H1 (cell line): ENCODE results near the gene PLXNA4. TPM values are rescaled to one million over a fixed set of nuclear protein-coding genes. Genes with fewer than 3 reads are reported as not detected.

ENCODE experiments used
- BRCA1 ChIP-seq: IDR thresholded peaks from 2 replicates; pipeline ENCODE4 v1.6.1; 2012; ENCODE audit warnings: low read depth, low read length, improper control_type of control experiment
- CBX8 ChIP-seq: fragments of 300-800, 300-1000 bp; sonication (generic); IDR thresholded peaks from 2 replicates; pipeline ENCODE4 v1.7.1; 2016; ENCODE audit warnings: low read depth, low read length, borderline replicate concordance
- CEBPB ChIP-seq: IDR thresholded peaks from 2 replicates; pipeline ENCODE4 v1.6.1; 2012; ENCODE audit warnings: low read depth, low read length
- SP2 ChIP-seq: IDR thresholded peaks from 2 replicates; pipeline ENCODE4 v1.6.1; 2012; ENCODE audit warnings: mild to moderate bottlenecking, low read length, inconsistent platforms
- TCF12 ChIP-seq: IDR thresholded peaks from 2 replicates; pipeline ENCODE4 v1.6.1; 2011; ENCODE audit warnings: low read depth, mild to moderate bottlenecking, low read length
- YY1 ChIP-seq: IDR thresholded peaks from 2 replicates; pipeline ENCODE4 v1.6.1; 2011; ENCODE audit warnings: low read depth, mild to moderate bottlenecking, low read length
- polyA plus RNA-seq, 7 experiments: library from polyadenylated mRNA; depleted of rRNA in 3 of 7; stranded (reverse) in 5 of 7; unstranded in 2 of 7; fragments of >200 nt in 5 of 7; fragments of 200-250 nt in 2 of 7; gene quantifications; 1 replicate in 5 of 7; 2 replicates in 1 of 7; 4 replicates in 1 of 7; pipeline versions ENCODE4 v1.2.1 to v1.2.3, GENCODE V29; 2011 to 2013; ENCODE audit warnings: missing spikeins in 2 of 7, mixed read lengths in 2 of 7
- total RNA-seq: library from RNA; stranded (reverse); fragmentation: NEBNext Ultra II Directional; extraction: Animal tissue kit (Norgen Biotek cat#: 25700); gene quantifications from 2 replicates; pipeline ENCODE4 v1.2.1, GENCODE V29; 2021
- TF ChIP-seq, protein P1 (sequence below): IDR thresholded peaks from 2 replicates; pipeline ENCODE4 v1.6.1; 2011; ENCODE audit warnings: low read depth, mild to moderate bottlenecking, low read length; ENCODE audit not compliant: insufficient read depth

The PLXNA4 gene
- total and polyA plus RNA-seq, 2 of the 8 experiments (the other 6 are each of a cell fraction or from before 2014, with no cell fraction given) = 0.76 to 0.79 TPM

DNA sequence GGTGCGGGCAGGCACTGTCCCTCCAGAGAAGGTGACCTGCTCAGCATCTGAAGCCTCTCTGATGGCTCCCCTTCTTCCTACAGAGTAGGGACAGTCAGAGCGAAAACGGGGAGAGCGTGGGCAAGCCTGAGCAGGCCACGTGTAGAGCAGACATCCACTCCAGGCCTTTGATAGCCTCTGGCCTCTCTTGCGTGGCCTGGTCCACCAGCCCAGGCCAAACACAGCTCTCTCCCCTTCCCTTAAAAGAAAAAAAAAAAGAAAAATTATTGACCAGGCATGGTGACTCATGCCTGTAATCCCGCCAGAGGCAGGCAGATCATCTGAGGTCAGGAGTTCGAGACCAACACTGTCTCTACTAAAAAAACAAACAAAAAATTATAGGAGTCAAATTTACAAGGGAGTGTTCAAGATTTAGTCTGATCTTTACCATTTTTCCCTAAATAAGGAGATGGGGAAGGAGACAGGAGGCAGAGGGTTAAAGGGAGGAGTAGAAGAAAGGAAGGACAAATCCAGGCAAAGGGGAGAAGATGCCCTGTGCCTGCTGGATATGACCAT is 84.8 kb downstream of the PLXNA4 start (continued):
- no peak for TF ChIP-seq YY1
- no peak for TF ChIP-seq CBX8
- no peak for TF ChIP-seq CEBPB
- TF ChIP-seq TCF12 = no peak
- TF ChIP-seq SP2 = no peak
- TF ChIP-seq BRCA1 = no peak
- TF ChIP-seq, protein P1, sequence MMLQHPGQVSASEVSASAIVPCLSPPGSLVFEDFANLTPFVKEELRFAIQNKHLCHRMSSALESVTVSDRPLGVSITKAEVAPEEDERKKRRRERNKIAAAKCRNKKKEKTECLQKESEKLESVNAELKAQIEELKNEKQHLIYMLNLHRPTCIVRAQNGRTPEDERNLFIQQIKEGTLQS = no peak
